Transverse colon (tissue), 3 donors: ENCODE results near the gene SOX18.

Experiments
- EP300 ChIP-seq: sonication (generic); formaldehyde crosslinking; IDR thresholded peaks from one replicate; pipeline ENCODE4 v1.6.1; 2017; ENCODE audit warnings: antibody characterized with exemption, low read depth
- POLR2A ChIP-seq: fragments of 450-650 bp; IDR thresholded peaks from one replicate; pipeline ENCODE4 v1.6.1; 2016; ENCODE audit warnings: antibody characterized with exemption, mild to moderate bottlenecking, moderate library complexity
- TF ChIP-seq, protein P1 (sequence below), 5 experiments: fragments of 200-600 bp in 3 of 5; fragments of 450-650 bp in 2 of 5; sonication (generic) in 3 of 5; IDR thresholded peaks; 1 replicate in 2 of 5; 2 replicates in 3 of 5; pipeline ENCODE4 v1.5.1; 2016 to 2017; ENCODE audit warnings: antibody characterized with exemption in 5 of 5, inconsistent platforms in 3 of 5, mild to moderate bottlenecking in 2 of 5, moderate library complexity in 1 of 5

DNA sequence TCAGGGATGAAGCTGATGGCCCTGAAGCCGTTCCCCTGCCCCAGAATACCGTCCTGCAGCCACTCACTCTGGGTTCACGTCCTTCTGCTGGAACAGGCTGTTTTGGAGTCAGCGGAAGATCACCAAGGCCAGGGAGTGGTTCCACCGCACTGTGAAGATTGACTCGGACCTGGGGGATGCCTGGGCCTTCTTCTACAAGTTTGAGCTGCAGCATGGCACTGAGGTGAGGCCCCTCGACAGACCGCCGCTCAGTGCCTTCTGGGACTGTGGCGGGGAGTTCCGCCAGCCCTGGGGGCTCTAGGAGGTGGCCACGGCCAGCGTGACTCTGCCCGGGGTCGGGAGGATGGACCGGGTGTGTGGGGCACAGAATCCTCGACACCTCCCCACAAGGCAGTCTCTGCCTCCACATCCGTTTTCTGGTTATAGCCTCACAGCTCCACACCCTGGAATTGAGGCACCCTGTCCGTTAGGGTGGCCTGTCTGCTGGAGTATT, 17.6 kb downstream of the SOX18 start:
- no peak for TF ChIP-seq POLR2A
- TF ChIP-seq, protein P1, sequence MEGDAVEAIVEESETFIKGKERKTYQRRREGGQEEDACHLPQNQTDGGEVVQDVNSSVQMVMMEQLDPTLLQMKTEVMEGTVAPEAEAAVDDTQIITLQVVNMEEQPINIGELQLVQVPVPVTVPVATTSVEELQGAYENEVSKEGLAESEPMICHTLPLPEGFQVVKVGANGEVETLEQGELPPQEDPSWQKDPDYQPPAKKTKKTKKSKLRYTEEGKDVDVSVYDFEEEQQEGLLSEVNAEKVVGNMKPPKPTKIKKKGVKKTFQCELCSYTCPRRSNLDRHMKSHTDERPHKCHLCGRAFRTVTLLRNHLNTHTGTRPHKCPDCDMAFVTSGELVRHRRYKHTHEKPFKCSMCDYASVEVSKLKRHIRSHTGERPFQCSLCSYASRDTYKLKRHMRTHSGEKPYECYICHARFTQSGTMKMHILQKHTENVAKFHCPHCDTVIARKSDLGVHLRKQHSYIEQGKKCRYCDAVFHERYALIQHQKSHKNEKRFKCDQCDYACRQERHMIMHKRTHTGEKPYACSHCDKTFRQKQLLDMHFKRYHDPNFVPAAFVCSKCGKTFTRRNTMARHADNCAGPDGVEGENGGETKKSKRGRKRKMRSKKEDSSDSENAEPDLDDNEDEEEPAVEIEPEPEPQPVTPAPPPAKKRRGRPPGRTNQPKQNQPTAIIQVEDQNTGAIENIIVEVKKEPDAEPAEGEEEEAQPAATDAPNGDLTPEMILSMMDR (IDR thresholded peaks at IDR 0.05) = no peak
- TF ChIP-seq EP300 = no peak
